Left lung (tissue), 10 donors: Measurements from ENCODE around the gene EIF4G3. TPM values are rescaled to one million over a fixed set of nuclear protein-coding genes. Genes with fewer than 3 reads are reported as not detected.

Experiments
- ATAC-seq: fragments of 200-7000 bp; cut with Tn5 transposase; one replicate; pipeline ENCODE4 v1.9.1; 2020; ENCODE audit warnings: moderate library complexity
- DNase-seq, 4 donors: peaks; one replicate each; pipeline ENCODE4 v3.0.0-alpha.2; 2013 to 2020
- H3K27ac ChIP-seq, 2 donors: fragments of 200-600 bp; sonication (generic) in 1 of 2; one replicate each; pipeline versions ENCODE4 v1.5.0 to v1.8.0; 2020 to 2021
- H3K27me3 ChIP-seq, 2 donors: fragments of 200-600 bp; sonication (generic) in 1 of 2; one replicate each; pipeline versions ENCODE4 v1.5.0 to v1.8.0; 2020 to 2021
- H3K36me3 ChIP-seq, 2 donors: fragments of 200-600 bp; sonication (generic) in 1 of 2; one replicate each; pipeline versions ENCODE4 v1.5.0 to v1.8.0; 2020 to 2021
- H3K4me1 ChIP-seq, 2 donors: fragments of 200-600 bp; one replicate each; pipeline ENCODE4 v1.8.0; 2021
- H3K4me3 ChIP-seq, 2 donors: fragments of 200-600 bp; sonication (generic) in 1 of 2; one replicate each; pipeline versions ENCODE4 v1.5.0 to v1.8.0; 2020 to 2021; ENCODE audit warnings: mild to moderate bottlenecking in 1 of 2
- H3K9me3 ChIP-seq, 2 donors: fragments of 200-600 bp; sonication (generic) in 1 of 2; one replicate each; pipeline versions ENCODE4 v1.5.0 to v1.8.0; 2020 to 2021
- CTCF ChIP-seq, 2 donors: fragments of 200-600 bp; sonication (generic) in 1 of 2; IDR thresholded peaks; one replicate each; pipeline versions ENCODE4 v1.5.0 to v1.8.0; 2021; ENCODE audit warnings: antibody characterized with exemption in 2 of 2
- intact Hi-C, 2 donors: fragments of 100-400 bp; cut with DNase I; formaldehyde crosslinking; loops; one replicate each; pipeline versions ENCODE4 v1.11.2 to v1.14.2; 2022
- polyA plus RNA-seq, 6 donors: library from polyadenylated mRNA; unstranded; fragments of 120-200 nt; gene quantifications; one replicate each; pipeline ENCODE4 v1.2.1, GENCODE V29; 2013; ENCODE audit not compliant: insufficient read length in 6 of 6
- total RNA-seq, 2 donors: library from RNA; stranded (reverse); fragmentation: NEBNext Ultra II Directional; extraction: Animal tissue kit (Norgen Biotek cat#: 25700); gene quantifications; one replicate each; pipeline ENCODE4 v1.2.1, GENCODE V29; 2021
- donor health status: DM: no; HTN: yes; CAD: no.
- donor health status: DM: no; HTN: no; CAD: no.

The EIF4G3 gene
- total and polyA plus RNA-seq, 8 donors, result 54.6 to 67.9 (median 61.7) TPM

- Histone ChIP-seq H3K4me1 (no peaks in the 10 kb centered on the region), H3K27ac (no peak overlapping the region), H3K4me3 (no peak overlapping the region), H3K27me3 (no peaks in the 10 kb centered on the region), H3K9me3 (no peaks in the 10 kb centered on the region), H3K36me3 (peaks cover 4 to 27% of the 10 kb centered on the region in 2 donors)
- TF ChIP-seq CTCF (IDR thresholded peaks at IDR 0.05), result no peak
- intact Hi-C loops, result no loop called here
- ATAC-seq (no peak), DNase-seq (no peak)
Measured at GRCh38 chr1:20829531-20829930, 347.2 kb downstream of the EIF4G3 start.

DNA sequence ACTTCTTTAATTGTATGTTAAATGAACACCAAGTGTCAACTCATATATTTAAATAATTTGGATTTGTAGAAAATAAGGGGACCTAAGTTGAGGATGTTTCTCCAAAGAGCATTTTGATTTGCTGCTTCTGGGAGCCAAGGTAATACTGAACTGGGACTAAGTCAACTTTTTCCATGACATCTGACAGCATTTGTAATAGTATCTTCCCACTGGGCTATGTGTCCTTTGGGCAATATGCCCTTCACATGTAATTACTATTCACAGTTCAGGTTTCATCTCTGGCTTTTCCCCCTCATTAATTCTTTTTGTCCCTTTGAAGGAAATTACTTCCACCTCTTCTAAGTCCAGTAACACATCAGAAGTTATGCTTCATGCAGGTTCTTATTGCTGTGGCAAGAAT lies 352.9 kb downstream of the EIF4G3 start:
- Histone ChIP-seq H3K27ac (no peak overlapping the region), H3K9me3 (no peaks in the 10 kb centered on the region), H3K36me3 (peaks cover 4 to 50% of the 10 kb centered on the region in 2 donors), H3K4me3 (no peak overlapping the region), H3K27me3 (no peaks in the 10 kb centered on the region), H3K4me1 (no peaks in the 10 kb centered on the region)
- no peak for ATAC-seq
- no peak for DNase-seq
- intact Hi-C loops, result no loop called here
- no peak for TF ChIP-seq CTCF (IDR thresholded peaks at IDR 0.05)

GRCh38 chr1:20821466-20821865 lies 355.2 kb downstream of the EIF4G3 start:
- intact Hi-C loops, result no loop called here
- H3K9me3 ChIP-seq, result no peaks in the 10 kb centered on the region
- no peaks in the 10 kb centered on the region for H3K27me3 ChIP-seq
- ATAC-seq, result no peak
- no peak for DNase-seq
- no peak overlapping the region for H3K4me3 ChIP-seq
- no peak for TF ChIP-seq CTCF (IDR thresholded peaks at IDR 0.05)
- H3K27ac ChIP-seq, result no peak overlapping the region
- H3K4me1 ChIP-seq, result no peaks in the 10 kb centered on the region
- peaks cover 0 to 56% of the 10 kb centered on the region in 2 donors for H3K36me3 ChIP-seq

DNA sequence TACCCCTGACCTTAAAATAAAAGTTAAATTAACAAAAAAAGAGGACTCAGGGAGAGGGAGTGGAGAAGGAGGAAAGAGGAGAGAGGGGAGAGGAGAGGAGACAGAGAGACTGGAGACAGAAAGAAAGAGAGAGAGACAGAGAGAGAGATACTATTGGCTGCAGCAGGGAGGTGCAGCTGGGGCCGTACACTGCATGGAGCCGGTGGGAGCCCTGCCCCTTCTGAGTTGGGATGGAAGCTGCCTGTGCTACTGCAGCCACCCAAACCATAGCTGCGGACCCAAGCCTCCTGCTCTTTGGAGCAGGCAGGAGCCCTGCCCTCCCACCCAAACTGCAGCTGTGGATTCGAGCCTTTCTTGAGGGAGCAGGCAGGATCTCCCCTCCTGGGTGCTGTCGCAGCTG lies 356.9 kb downstream of the EIF4G3 start:
- ATAC-seq, result no peak
- no peak overlapping the region for H3K4me3 ChIP-seq
- TF ChIP-seq CTCF (IDR thresholded peaks at IDR 0.05), result no peak
- intact Hi-C loops, result no loop called here
- H3K4me1 ChIP-seq, result no peaks in the 10 kb centered on the region
- no peak for DNase-seq
- H3K9me3 ChIP-seq, result no peaks in the 10 kb centered on the region
- no peaks in the 10 kb centered on the region for H3K27me3 ChIP-seq
- H3K36me3 ChIP-seq, result peaks cover 0 to 50% of the 10 kb centered on the region in 2 donors
- no peak overlapping the region for H3K27ac ChIP-seq

- no peak overlapping the region for H3K27ac ChIP-seq
- H3K36me3 ChIP-seq, result peaks cover 0 to 48% of the 10 kb centered on the region in 2 donors
- H3K4me1 ChIP-seq, result no peaks in the 10 kb centered on the region
- no peak for DNase-seq
- TF ChIP-seq CTCF (IDR thresholded peaks at IDR 0.05), result no peak
- intact Hi-C loops, result no loop called here
- ATAC-seq, result no peak
- no peak overlapping the region for H3K4me3 ChIP-seq
- H3K27me3 ChIP-seq, result no peaks in the 10 kb centered on the region
- H3K9me3 ChIP-seq, result no peaks in the 10 kb centered on the region
Measured at GRCh38 chr1:20814534-20814871, 362.2 kb downstream of the EIF4G3 start.
